ENCODE results near the gene PTPRM. TPM values are rescaled to one million over a fixed set of nuclear protein-coding genes. Genes with fewer than 3 reads are reported as not detected.

The PTPRM gene
- total RNA-seq, 2 donors from 2014 or later = 80.1 to 106 TPM

- no peak for DNase-seq (ENCODE audit: low spot score)
- H3K27me3 ChIP-seq = no peaks in the 10 kb centered on the region
- TF ChIP-seq, protein P1, sequence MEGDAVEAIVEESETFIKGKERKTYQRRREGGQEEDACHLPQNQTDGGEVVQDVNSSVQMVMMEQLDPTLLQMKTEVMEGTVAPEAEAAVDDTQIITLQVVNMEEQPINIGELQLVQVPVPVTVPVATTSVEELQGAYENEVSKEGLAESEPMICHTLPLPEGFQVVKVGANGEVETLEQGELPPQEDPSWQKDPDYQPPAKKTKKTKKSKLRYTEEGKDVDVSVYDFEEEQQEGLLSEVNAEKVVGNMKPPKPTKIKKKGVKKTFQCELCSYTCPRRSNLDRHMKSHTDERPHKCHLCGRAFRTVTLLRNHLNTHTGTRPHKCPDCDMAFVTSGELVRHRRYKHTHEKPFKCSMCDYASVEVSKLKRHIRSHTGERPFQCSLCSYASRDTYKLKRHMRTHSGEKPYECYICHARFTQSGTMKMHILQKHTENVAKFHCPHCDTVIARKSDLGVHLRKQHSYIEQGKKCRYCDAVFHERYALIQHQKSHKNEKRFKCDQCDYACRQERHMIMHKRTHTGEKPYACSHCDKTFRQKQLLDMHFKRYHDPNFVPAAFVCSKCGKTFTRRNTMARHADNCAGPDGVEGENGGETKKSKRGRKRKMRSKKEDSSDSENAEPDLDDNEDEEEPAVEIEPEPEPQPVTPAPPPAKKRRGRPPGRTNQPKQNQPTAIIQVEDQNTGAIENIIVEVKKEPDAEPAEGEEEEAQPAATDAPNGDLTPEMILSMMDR (IDR thresholded peaks at IDR 0.05) = no peak
- H3K4me1 ChIP-seq = no peaks in the 10 kb centered on the region
- no peaks in the 10 kb centered on the region for H3K36me3 ChIP-seq
- H3K27ac ChIP-seq = no peak overlapping the region
- H3K9me3 ChIP-seq = no peaks in the 10 kb centered on the region
- no peak overlapping the region for H3K4me3 ChIP-seq
Observed at GRCh38 chr18:8455661-8456614, 888.8 kb downstream of the PTPRM start.

All from right atrium auricular region (tissue), 2 donors.